ENCODE data around the gene IGFBP5.

IGFBP5 gene

GRCh38 chr2:216678813-216679657 is 16.3 kb downstream of the IGFBP5 start:
- TF ChIP-seq CTCF (conservative IDR thresholded peaks at IDR 0.05; ENCODE audit: control insufficient read depth, insufficient read depth, low read depth, low read length), result no peak
- H3K4me3 ChIP-seq (ENCODE audit: control insufficient read depth, low read depth, low read length), result no peak overlapping the region
- no peak for DNase-seq (ENCODE audit: low read depth)

GRCh38 chr2:216678098-216678465 is 17.3 kb downstream of the IGFBP5 start:
- DNase-seq (ENCODE audit: low read depth), result no peak
- no peak for TF ChIP-seq CTCF (conservative IDR thresholded peaks at IDR 0.05; ENCODE audit: control insufficient read depth, insufficient read depth, low read depth, low read length)
- H3K4me3 ChIP-seq (ENCODE audit: control insufficient read depth, low read depth, low read length), result no peak overlapping the region

- TF ChIP-seq CTCF (conservative IDR thresholded peaks at IDR 0.05; ENCODE audit: control insufficient read depth, insufficient read depth, low read depth, low read length), result no peak
- DNase-seq (ENCODE audit: low read depth), result no peak
- H3K4me3 ChIP-seq (ENCODE audit: control insufficient read depth, low read depth, low read length), result no peak overlapping the region
Measured at GRCh38 chr2:216677439-216678097, 17.8 kb downstream of the IGFBP5 start.

GRCh38 chr2:216676630-216677029 is 18.7 kb downstream of the IGFBP5 start:
- H3K4me3 ChIP-seq (ENCODE audit: control insufficient read depth, low read depth, low read length), result no peak overlapping the region
- no peak for TF ChIP-seq CTCF (conservative IDR thresholded peaks at IDR 0.05; ENCODE audit: control insufficient read depth, insufficient read depth, low read depth, low read length)
- no peak for DNase-seq (ENCODE audit: low read depth)

- DNase-seq (ENCODE audit: low read depth), result no peak
- no peak for TF ChIP-seq CTCF (conservative IDR thresholded peaks at IDR 0.05; ENCODE audit: control insufficient read depth, insufficient read depth, low read depth, low read length)
- H3K4me3 ChIP-seq (ENCODE audit: control insufficient read depth, low read depth, low read length), result no peak overlapping the region
Measured at GRCh38 chr2:216674376-216674775, 21.0 kb downstream of the IGFBP5 start.

- TF ChIP-seq CTCF (conservative IDR thresholded peaks at IDR 0.05; ENCODE audit: control insufficient read depth, insufficient read depth, low read depth, low read length), result no peak
- no peak overlapping the region for H3K4me3 ChIP-seq (ENCODE audit: control insufficient read depth, low read depth, low read length)
- DNase-seq (ENCODE audit: low read depth), result no peak
Measured at GRCh38 chr2:216673609-216674008, 21.7 kb downstream of the IGFBP5 start.

All from fibroblast of mammary gland (primary cell).